Fibroblast of skin of right quadriceps (primary cell): ENCODE measurements around the gene CSAD.

Experiments
- DNase-seq: peaks from one replicate; pipeline ENCODE4 v3.0.0-alpha.2; 2013

The CSAD gene, protein sequence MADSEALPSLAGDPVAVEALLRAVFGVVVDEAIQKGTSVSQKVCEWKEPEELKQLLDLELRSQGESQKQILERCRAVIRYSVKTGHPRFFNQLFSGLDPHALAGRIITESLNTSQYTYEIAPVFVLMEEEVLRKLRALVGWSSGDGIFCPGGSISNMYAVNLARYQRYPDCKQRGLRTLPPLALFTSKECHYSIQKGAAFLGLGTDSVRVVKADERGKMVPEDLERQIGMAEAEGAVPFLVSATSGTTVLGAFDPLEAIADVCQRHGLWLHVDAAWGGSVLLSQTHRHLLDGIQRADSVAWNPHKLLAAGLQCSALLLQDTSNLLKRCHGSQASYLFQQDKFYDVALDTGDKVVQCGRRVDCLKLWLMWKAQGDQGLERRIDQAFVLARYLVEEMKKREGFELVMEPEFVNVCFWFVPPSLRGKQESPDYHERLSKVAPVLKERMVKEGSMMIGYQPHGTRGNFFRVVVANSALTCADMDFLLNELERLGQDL

DNA sequence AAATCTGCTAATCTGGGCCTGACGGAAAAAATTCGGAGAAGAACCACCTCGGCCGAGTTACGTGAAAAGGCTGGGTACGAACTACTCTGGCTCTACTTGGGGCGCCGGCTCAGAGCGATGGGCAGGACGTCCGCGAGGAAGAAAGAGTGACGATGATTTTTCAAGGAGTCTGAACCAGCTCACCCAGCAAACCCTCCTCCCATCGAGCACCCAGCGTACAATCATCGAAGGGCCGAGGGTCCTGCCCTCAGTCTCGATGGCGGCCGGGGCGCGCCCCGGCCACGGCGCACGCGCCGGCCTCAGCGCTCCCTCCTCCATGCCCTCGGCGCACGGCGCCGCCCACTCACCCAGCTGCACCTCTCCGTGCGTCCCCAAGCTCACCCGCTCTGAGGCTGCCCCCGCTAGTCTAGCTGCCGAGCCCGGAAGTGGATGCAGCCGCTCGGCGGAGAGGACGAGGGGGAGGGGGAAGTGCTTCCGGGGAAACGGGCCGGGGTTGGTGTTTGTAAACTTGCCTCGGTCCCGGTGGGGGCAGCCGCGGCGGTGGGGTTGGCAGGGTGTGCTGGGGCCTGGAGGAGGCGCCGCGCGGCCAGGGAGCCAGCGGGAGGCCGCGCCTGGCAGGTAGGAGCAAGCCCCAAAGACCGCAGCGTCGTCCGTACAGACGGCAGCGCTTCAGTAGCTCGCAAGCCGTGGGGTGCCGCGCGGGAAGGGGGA is at the start of gene CSAD, which contains the start of gene ZNF740:
Gene CSAD, minus strand, starts transcription at position 706 of the 711 bp plus-strand sequence. CDS start 7,455 bp downstream, outside the sequence.
Gene ZNF740, plus strand, starts transcription at position 503 of the 711 bp plus-strand sequence. CDS start 1,262 bp downstream, outside the sequence.
- DNase-seq = peak; percentile 98

DNA sequence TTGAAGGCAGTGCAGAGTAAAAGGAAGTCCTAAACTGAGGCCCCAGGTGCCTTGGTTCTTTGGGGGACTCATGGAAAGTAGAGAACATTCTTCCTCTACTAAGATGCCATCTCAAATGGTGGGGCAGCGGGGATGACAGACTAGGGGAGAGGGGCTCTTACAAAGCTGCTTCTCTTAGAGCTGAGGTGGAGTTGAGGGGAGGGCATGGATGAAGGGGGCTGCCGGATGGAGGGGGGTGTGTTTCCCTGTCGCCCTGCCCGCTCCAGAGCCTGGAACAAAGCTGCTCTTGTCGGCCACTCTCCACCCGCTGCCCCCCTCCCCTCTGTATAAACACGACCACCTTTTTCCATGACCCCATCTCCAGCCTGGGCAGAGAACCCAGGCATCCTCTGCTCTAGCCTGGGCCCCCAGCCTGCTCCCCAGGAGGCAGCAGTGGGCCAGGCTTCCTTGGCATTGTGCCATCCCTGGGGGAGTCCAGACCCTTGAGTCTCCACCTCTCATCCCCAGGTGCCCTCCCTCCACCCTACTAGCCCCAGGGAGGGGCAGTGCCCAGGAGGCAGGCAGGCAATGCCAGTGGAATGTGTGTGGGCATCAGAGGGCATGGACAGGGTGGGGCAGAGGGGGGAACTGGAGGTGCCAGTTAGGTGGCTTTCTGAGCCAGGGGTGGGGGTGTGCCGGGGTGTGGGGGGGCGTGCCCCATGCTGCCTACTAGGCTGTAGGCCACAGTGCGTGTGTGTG is 49.6 kb upstream of the CSAD start:
- no peak for DNase-seq

DNA sequence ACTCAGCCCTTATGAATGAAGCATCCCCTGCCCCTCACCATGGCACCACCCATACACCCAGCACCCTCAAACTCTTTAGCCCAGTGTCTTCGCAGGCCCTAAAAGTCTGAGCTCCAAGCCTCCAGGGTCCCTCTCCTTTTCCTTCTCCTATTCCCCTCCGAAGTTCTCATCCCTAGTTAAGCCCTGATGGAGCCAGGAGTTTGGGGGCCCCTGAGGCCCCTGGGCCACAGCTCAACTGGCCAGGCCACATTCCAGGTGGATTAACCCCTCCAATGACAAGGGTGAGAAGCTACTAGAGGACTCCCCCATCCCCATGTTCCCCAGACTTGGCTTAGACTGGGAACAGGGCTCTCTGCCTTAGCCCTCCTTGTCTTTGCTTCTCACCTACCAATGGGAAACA is 48.7 kb upstream of the CSAD start:
- no peak for DNase-seq

DNA sequence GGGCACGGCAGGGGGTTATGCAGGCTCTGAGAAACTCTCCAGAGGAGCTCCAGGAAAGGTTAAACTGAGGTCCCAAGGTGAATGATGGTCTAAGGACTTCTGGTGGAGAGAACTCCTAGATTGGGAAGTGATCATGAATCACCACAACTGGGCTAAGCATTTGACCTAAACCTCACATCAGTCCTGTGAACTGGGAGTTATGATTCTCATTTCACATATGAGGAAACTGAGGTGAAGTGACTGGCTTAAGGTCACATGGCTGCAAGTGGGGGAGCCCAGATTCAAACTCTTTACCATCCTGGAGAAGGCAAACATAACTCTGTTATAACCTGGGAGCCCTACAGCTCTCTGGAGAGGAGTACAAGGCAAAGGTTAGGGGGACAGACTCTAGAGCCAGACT is 47.1 kb upstream of the CSAD start:
- DNase-seq = no peak

DNA sequence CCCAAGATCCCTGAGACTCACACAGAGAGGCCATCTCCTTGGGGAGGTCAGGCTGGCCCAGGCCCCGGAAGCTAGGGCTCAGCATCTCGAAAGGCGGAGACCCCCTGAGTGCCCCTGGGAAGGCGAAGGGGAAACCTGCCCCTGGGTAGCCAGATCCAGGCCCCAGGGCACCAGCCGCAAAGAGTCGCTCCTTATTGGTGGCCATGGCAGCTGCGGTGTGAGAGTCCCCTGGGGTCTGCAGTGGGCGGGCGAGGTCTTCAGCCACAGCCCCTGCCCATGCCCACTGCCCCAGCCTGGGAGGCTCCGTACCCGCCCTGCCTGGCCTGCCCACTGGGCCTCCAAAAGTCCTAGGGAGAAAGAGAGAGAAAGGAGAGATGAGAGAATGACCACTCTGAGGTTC is 46.6 kb upstream of the CSAD start:
- DNase-seq = no peak

DNA sequence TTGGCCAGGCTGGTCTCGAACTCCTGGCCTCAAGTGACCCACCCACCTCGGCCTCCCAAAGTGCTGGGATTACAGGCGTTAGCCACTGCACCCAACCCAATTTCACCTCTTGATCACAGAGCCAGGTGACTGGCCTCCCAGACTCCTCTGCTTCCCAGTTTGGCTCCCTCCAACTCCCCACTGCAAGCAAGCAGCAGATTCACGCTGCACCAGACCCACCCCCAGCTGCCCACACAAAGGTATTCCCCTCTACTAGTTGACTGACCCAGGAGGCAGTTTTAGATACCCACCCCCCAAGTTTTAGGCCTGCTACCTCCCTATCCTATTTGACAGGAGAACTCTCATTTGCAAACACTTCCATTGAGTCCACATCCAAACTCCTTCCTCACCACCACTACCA is 46.1 kb upstream of the CSAD start:
- no peak for DNase-seq

DNA sequence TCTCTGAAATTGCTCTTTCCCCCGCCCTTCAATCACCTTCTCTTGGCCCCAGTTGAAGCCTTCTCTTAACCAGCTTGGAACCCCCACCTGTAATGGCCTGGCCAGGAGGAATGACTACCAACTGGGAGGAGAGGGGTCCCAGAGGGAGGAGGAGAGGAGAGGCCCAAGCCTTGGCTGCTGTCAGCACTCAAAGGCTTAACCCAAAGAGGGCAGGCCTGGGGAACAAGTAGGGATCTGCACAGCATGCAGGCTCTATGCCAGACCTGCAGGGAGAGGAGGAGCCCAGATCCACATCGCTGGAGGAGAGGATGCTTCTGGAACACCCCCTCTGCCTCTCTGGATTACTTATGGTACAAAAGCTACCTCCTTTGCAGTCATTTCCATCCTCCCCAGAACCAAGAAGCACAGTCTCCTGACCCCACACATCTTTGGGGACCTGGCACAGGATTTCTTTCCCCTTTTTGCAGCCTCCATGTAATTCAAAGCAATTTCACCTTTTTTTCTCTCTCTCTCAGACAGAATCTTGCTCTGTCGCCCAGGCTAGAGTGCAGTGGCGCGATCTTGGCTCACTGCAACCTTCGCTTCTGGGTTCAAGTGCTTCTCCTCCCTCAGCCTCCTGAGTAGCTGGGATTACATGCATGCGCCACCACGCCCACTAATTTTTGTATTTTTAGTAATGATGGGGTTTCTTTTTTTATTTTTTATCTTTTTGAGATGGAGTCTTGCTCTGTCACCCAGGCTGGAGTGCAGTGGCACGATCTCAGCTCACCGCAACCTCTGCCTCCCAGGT is 45.1 kb upstream of the CSAD start:
- no peak for DNase-seq

DNA sequence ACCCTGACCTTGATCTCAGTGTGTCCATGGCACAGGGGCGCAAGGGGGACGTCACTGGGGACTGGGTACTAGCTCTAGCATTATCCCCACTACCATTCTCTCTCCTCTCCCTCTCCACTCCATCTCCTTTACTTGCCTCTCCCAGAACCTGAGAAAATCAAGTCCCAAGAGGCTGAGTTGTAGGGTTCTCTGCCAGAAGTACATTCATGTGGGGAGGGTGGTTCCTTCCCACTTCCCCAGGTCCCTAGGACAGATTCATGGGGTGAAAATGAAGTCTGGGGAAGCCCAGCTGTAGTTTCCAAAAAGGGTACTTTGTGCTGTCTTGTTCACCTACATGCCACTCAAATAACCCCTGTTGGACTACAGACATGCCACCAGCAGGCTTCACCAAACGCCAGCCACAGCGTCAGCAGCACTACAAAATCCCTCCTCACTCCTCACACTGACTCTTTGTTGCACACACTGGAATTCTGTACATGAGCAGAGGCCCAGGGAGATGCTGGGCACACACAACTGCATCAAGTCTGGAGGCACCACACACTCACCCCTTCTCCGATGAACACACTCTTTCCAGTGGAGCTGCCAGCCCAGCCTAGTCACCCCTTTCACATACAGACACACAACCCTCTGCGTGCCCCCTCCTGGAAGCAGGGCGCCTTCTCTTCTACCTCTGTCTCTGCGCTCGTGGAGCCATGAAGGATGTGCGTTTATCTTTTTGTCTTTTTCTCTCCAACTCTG is 44.3 kb upstream of the CSAD start:
- DNase-seq = no peak

DNA sequence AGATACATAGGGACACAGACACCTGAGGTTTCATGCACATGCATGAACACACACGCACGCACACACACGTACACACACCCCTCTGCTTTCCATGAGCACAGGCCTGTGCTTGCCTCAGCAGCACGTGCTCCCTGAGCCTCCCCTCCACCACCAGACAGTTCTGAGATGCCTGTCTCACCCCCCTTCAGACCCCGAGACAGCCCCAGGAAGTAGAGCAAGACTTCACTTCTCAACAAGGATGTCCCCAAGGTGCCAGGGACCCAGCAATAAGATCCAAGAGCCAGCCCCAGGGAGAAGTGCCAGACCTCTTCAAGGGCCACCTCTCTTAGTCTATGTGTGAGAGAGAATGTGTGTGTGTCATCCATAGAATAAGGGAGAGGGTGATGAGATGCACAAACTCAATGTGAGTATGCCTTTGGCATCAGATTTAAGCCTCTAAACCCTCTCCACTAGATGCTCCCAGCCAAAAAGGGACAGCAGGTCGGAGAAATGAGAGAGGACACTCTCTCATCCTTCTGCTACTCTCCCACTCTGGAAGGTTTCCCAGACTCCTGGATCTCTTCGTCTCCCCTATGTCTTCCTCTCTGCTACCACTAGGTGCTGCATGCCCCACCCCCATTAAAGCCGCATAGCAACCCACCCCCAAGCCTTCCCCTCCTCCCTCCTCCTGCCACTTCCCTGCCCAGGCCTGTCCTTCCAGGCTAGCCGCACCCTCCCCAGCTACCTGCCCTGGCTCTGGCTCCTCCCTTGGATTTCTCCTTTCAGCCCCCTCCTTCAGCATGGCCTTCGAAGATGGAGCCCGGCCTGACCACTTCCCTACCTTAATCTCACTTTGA is 43.6 kb upstream of the CSAD start:
- DNase-seq = peak; percentile 61

DNA sequence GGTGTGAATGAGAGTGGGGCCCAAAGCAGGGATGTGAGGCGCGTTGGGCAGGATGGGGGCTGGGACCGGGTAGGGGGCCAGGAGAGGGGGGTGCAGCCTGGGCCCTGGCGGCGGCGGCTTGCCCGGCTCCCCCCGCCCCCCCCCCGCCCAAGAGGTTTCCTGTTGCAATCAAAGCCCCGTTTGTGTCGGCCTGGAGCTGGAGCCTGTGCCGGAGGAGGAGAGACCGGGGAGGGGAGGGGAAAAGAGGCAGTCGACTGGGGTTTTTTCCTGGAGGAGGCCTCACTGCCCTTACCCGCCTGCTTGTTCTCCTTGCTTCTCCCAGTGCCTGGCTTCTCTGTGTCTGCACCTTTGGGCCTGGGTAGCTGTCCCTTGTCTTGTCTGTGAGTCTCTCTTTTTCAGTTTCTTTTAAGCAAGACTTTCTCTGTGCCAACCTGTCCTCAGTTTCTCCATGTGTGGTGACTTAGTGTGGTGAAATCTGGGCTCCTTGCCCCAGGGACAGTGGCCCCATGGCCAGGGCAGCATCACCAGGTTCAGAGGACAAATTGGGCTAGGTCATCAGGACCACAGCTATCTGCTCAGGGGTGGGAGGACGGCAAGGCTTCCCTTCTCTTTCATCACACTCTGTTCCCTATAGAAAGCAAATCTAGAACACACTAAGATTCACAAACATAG is 42.8 kb upstream of the CSAD start:
- peak; percentile 82 for DNase-seq

DNA sequence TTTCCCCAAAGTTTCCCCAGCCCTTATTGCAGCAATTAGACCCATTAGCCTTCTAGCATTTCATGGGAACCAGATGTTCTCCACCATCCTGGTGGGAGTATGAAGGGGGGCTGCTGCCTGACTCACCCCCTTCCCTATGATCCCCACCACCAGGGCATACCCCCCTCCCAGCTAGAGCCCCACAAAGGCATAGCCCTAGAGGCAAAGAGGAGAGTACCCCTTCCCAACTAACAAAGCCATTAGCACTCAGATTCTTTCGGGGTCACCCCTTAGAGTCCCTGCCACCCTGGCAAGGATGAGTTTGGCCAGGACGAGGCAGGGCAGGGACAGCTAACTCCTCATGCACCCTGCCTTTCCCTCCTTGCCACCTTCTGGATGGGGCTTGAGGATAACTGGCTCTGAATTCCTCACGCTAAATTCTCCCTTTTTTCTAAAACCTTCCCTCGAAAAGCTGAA is 42.1 kb upstream of the CSAD start:
- DNase-seq = no peak

DNA sequence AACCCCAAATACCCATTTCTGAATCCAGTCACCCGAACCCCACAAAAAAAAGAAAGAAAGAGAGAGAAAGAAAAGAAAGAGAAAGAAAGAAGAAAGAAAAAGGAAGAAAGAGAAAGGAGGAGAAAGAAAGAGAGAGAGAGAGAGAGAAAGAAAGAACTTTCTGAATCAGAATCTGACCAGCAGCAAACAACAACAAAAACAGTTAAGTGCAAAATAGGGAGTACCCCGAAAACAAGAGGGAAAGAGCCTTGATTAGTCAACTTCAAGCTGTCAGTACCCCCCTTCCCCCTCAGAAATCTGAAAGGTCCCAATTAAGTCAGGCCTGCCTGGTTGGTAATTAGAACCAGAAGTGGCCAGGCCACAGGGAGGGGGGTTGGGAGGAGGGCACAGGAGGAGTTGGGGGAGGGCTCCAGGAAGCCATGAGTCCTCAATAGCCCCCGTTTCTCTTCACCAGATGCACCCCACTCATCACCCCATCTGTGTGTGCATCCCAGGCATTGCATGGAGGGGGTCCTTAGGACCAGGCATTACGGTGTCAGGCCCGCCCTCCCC is 41.5 kb upstream of the CSAD start:
- DNase-seq = peak; percentile 82

DNA sequence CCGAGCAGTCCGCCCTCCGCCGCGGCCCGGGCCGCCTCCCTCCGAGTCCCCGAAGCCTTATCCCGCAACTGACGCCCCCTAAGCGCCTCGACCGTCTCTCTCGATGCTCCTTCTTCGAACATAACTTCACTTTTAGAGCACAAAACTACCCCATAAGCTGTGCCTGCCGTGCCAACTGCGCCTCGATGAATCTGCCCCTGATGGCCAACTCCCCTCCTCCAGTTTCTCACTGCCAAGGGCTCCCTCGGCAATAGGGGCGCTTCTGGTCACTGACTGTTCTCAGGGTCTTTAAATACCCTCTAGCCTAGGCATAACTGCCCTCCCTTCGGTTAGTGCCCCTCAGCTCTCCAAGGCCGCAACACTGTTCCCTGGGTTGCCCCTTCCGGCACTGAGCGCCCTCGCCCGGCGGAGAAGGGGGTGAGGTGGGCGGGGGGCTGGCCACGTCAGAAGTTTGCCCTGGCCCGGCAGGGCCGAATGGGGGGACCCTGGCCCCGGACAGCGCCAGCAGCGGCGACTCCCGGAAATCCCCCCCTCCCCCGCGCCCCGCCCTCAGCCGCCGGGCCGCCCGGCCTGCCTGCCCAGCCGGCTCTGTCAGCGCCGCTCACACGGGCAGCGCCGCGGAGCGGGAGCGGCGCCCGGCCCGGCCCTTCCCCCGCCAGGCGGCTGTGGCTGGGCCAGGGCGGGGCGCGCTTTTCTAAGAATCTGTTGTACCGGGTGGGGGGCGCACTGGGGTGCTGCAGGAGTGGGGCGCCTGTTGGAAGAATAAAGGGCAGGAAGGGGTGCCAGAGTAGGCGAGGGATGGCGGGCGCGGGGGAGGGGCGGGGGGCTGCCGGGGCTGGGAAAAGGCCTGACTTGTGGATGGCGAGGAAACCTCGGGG is 40.7 kb upstream of the CSAD start:
- DNase-seq = peak; percentile 63

DNA sequence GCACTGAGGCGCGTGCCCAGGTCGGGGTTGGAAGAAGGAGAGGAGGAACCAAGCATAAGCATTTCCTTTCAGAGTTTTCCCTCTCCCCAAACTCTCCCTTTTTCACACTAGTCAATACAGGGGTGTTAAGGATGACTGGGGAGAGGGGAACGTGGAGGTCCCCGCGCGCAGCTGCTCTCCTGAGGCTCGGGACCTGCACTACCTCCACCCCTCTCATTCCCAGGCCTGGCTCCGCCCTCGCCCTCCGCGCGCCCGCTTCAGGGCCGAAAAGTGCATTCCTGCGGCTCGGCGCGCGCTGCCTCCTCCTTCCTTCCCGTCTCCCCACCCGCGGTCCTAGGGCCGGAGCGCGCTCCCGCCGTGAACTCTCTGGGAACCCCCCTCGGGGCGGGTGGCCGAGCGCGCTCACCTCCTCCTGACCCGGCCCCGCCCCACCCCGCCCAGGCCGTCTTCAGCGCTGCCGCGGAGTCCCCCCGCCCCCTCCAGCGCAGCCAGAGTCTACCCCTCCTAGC is 40.0 kb upstream of the CSAD start:
- DNase-seq = peak; percentile 96

DNA sequence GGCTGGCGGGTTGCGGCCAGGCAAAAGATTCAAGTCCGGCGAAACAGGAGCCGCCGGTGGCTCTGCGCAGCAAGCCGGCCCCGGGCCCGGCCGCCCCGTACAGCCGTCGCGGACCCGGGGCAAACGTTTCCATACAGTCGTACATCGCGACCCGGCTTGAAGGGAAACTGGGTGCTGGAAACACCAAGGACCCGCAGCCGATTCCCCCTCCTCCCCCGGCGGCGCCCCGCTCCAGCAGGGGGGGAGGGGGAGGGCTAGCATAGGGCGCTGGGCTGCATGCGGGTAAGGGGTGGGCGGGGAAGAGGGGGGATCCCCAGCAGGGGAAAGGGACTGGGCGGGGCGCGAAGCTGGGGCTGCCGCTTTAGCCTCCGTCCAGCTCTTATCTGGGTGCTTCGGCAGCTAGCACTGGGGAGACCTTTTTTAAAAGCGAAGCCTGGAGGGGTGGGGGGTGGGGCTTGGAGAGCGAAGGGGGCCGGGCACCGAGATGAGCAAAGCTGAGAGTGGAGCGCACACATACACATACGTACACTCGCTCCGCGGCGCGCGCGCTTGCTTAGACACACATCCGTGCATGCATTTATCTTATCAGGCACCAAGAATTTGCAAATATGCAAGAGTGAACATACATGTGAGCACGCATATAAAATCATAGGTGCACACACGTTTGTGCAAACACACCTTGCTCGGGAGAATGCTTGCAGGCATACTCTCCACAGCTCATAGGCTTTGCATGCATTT is 39.4 kb upstream of the CSAD start:
- peak; percentile 77 for DNase-seq

DNA sequence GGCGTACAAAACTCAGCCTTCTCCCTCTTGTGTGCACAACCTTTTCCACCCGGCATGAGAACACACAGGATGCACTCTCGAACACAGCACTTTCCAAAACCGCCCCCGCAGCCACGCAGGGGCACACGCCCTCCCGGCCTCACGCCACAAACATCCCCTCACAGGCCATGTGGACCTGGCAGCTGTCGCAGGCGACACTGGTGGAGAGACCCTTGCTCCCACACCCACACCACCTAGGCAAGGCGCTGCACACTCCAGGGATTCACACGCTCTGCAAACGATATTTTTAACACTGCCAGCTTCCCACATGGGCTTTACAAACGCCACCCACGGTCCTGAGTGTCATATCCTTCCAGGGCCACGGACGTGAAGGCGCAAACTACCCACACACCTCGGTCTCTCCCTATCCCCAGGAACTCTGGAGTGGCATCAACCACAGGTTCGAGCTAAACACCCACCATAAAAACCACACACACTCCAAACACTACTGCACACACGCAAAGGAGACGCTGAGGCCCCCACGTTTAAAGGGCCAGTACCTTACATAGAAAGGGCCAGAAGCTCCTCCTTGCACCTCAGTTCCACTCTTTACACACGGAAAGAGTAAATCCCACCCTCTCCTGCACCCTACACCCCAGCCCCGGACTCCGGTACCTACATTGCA is 38.7 kb upstream of the CSAD start:
- DNase-seq = no peak
